Peyer's patch (tissue), 4 donors: ENCODE measurements around the gene HSD17B14. TPM values are rescaled to one million over a fixed set of nuclear protein-coding genes. Genes with fewer than 3 reads are reported as not detected.
A peak's percentile ranks its signal among the peaks of the same experiment; 100 is the strongest.
"Not testable (repeated sequence)": the region's sequence is repeated elsewhere in the genome, so short reads cannot be mapped to it uniquely, and the experiment has no call there.

Experiments used
- DNase-seq, 3 donors: peaks; one replicate each; pipeline ENCODE4 v3.0.0-alpha.2; 2017 to 2019
- H3K27ac ChIP-seq, 4 donors: fragments of 200-600 bp; sonication (generic); one replicate each; pipeline ENCODE4 v1.5.1; 2016 to 2019
- H3K27me3 ChIP-seq, 2 donors: fragments of 200-600 bp; sonication (generic); one replicate each; pipeline ENCODE4 v1.5.1; 2019
- H3K36me3 ChIP-seq, 3 donors: fragments of 200-600 bp; sonication (generic); one replicate each; pipeline ENCODE4 v1.5.1; 2016 to 2019
- H3K4me1 ChIP-seq, 4 donors: fragments of 200-600 bp; sonication (generic); one replicate each; pipeline ENCODE4 v1.5.1; 2016 to 2019
- H3K4me3 ChIP-seq, 4 donors: fragments of 200-600 bp; sonication (generic); 1 replicate in 3 of 4; 2 replicates in 1 of 4; pipeline ENCODE4 v1.5.1; 2016 to 2019; ENCODE audit warnings: mild to moderate bottlenecking in 1 of 4
- H3K9me3 ChIP-seq, 4 donors: fragments of 200-600 bp; sonication (generic); one replicate each; pipeline ENCODE4 v1.5.1; 2016 to 2019; ENCODE audit warnings: mild to moderate bottlenecking in 1 of 4
- POLR2A ChIP-seq, 2 donors: fragments of 450-650 bp; IDR thresholded peaks; one replicate each; pipeline ENCODE4 v1.5.1; 2017; ENCODE audit warnings: antibody characterized with exemption in 2 of 2, mild to moderate bottlenecking in 2 of 2, moderate library complexity in 2 of 2
- total RNA-seq, 4 donors: library from RNA; depleted of rRNA; stranded (reverse); fragments of >200 nt; gene quantifications; one replicate each; pipeline ENCODE4 v1.1.0, GENCODE V29; 2016
- TF ChIP-seq, protein P1 (sequence below), 6 experiments: fragments of 450-650 bp in 4 of 6; fragments of 200-600 bp in 2 of 6; sonication (generic) in 1 of 6; IDR thresholded peaks; one replicate each; pipeline ENCODE4 v1.5.1; 2017 to 2019; ENCODE audit warnings: antibody characterized with exemption in 6 of 6, mild to moderate bottlenecking in 3 of 6, moderate library complexity in 1 of 6

Gene HSD17B14
- total RNA-seq, 4 donors from 2014 or later, result 2.0 to 8.8 (median 2.8) TPM; not detected in 1

DNA sequence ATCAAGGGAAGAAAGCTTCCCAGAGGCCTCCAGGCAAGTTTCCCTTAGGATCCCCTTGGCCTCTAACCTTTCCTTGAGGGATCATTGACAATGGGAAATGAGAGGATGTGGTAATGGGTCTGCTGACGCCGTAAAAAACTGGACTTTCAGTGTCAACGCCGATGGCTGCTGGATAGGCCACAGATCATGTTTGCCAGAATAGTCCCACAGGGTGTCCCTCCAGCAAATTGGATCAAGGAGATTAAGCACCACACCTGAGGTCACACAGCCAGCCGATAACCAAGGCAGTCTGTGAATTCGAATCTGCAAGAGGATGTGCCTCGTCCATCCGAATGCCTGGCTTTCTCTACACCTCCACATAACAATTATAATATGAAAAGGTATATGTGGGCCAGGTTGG is 43.0 kb downstream of the HSD17B14 start:
- Histone ChIP-seq H3K4me3 (no peak overlapping the region), H3K36me3 (no peaks in the 10 kb centered on the region), H3K9me3 (no peaks in the 10 kb centered on the region), H3K27ac (no peak overlapping the region), H3K27me3 (no peaks in the 10 kb centered on the region), H3K4me1 (peaks cover 0 to 14% (median 2%) of the 10 kb centered on the region in 4 donors)
- no peak for DNase-seq
- TF ChIP-seq POLR2A (IDR thresholded peaks at IDR 0.05), result no peak
- TF ChIP-seq, protein P1, sequence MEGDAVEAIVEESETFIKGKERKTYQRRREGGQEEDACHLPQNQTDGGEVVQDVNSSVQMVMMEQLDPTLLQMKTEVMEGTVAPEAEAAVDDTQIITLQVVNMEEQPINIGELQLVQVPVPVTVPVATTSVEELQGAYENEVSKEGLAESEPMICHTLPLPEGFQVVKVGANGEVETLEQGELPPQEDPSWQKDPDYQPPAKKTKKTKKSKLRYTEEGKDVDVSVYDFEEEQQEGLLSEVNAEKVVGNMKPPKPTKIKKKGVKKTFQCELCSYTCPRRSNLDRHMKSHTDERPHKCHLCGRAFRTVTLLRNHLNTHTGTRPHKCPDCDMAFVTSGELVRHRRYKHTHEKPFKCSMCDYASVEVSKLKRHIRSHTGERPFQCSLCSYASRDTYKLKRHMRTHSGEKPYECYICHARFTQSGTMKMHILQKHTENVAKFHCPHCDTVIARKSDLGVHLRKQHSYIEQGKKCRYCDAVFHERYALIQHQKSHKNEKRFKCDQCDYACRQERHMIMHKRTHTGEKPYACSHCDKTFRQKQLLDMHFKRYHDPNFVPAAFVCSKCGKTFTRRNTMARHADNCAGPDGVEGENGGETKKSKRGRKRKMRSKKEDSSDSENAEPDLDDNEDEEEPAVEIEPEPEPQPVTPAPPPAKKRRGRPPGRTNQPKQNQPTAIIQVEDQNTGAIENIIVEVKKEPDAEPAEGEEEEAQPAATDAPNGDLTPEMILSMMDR (IDR thresholded peaks at IDR 0.05), result no peak

DNA sequence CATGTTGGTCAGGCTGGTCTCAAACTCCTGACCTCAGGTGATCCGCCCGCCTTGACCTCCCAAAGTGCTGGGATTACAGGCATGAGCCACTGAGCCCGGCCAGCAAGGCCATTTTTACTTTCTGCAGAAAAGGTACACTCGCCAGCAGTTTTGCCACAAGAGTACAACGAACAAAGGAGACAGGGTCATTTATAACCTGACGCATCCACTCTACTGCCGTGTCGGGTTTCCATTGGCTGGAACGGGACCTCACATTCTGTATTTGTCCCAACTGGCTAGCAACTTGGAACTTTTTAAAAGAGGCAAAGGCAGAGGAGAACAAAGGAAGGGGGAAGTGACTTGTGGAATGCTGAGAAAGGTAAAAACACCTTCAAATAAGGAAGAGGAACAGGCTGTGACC is 49.0 kb downstream of the HSD17B14 start:
- H3K27me3 ChIP-seq, H3K27ac ChIP-seq, H3K9me3 ChIP-seq, H3K36me3 ChIP-seq, DNase-seq, H3K4me3 ChIP-seq: not testable (repeated sequence)
- H3K4me1 ChIP-seq, result peaks cover 0 to 12% (median 0%) of the 10 kb centered on the region in 4 donors

DNA sequence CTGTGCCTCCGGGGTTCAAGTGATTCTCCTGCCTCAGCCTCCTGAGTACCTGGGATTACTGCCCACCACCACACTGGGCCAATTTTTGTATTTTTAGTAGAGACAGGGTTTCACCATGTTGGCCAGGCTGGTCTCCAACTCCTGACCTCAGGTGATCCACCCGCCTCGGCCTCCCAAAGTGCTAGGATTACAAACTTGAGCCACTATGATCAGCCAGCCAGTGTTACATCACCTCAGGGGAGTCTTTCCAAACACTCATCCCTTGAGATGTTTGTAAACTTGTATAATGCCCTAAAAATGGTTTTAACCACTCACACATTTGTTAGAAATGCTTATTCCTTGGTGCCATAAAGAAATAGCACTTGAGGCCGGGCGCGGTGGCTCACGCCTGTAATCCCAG is 49.9 kb downstream of the HSD17B14 start:
- not testable (repeated sequence) for H3K27me3 ChIP-seq, H3K4me3 ChIP-seq, H3K27ac ChIP-seq, DNase-seq, H3K9me3 ChIP-seq, H3K36me3 ChIP-seq
- H3K4me1 ChIP-seq, result peaks cover 0 to 18% (median 0%) of the 10 kb centered on the region in 4 donors

DNA sequence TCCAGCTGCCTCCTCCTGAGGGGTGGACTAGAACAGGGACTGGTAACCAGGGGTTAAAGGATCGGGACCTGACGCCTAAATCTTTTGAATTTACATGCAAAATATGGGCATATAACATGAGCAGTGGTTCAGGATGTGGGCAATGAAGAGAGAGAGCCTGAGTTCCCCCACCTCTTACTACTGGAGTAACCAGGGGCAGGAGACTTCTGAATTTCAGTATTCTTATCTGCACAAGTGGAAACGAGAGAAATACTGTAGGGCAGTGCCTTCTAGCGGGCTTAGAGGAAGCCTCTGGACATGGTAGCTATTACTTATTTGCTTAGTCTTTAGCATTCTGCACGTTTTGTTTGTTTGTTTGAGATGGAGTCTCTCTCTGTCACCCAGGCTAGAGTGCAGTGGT is 51.8 kb downstream of the HSD17B14 start:
- Histone ChIP-seq H3K27me3 (no peaks in the 10 kb centered on the region), H3K27ac (no peak overlapping the region), H3K9me3 (no peaks in the 10 kb centered on the region), H3K4me1 (peaks cover 0 to 31% (median 0%) of the 10 kb centered on the region in 4 donors), H3K4me3 (no peak overlapping the region), H3K36me3 (no peaks in the 10 kb centered on the region)
- TF ChIP-seq, protein P1 (IDR thresholded peaks at IDR 0.05), result peak in 2 of 6 experiments; percentile 13 to 19
- no peak for TF ChIP-seq POLR2A (IDR thresholded peaks at IDR 0.05)
- no peak for DNase-seq

DNA sequence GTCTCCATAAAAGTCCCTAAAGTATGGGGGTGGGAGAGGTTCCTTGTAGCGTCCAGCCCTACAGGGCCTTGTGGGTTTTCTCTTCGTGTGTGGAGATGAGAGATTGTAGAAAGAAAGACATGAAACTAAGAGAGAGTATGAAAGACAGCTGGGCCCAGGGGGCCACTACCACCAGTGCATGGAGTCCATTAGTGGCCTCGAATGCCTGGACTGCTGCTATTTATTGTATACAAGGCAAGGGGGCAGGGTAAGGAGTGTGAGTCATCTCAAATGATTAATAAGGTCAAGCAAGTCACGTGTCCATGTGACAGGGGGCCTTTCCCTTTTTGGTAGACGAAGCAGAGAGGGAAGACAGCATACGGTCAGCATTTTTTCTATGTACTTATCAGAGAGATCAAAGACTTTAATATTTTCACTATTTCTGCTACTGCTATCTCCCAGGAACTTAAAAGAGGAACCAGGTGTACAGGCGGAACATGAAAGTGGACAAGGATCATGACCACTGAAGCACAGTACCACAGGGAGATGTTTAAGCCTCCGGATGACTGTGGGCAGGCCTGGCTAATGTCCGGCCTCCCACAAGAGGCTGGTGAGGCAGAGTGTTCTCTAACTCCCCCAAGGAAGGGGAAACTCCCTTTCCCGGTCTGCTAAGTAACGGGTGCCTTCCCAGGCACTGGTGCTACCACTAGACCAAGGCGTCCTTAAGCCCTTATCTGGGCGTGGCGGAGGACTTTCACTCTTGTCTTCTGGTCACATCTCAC is 55.5 kb downstream of the HSD17B14 start:
- Histone ChIP-seq H3K36me3 (no peaks in the 10 kb centered on the region), H3K27ac (peak overlapping the region in 2 of 4 donors; percentile 50 to 72), H3K9me3 (no peaks in the 10 kb centered on the region), H3K27me3 (no peaks in the 10 kb centered on the region), H3K4me3 (no peak overlapping the region), H3K4me1 (peaks cover 0 to 31% (median 0%) of the 10 kb centered on the region in 4 donors)
- peak in 2 of 3 donors; percentile 67 to 84 for DNase-seq
- TF ChIP-seq POLR2A (IDR thresholded peaks at IDR 0.05), result no peak
- TF ChIP-seq, protein P1 (IDR thresholded peaks at IDR 0.05), result no peak

DNA sequence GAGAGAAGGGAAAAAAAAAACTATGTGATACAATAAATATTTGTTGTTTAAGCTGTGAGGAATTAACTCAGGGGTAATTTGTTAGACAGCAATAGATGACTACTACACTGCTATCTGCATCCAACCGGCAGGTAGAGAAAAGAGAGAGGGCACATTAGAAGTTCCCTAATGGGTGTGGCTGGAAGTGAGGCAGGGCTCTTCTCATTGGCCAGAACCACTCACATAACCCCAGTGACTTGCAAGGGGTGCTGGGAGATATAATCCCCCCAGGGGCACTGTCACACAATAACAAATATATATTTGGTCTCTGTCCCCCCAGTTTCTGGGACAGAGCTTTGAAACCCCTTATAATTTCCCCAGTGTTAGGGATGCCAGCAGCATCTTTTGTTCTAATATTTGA is 56.7 kb downstream of the HSD17B14 start:
- no peaks in the 10 kb centered on the region for H3K27me3 ChIP-seq
- H3K27ac ChIP-seq, result no peak overlapping the region
- H3K36me3 ChIP-seq, result no peaks in the 10 kb centered on the region
- TF ChIP-seq, protein P1 (IDR thresholded peaks at IDR 0.05), result no peak
- no peak for TF ChIP-seq POLR2A (IDR thresholded peaks at IDR 0.05)
- H3K4me1 ChIP-seq, result peaks cover 0 to 31% (median 0%) of the 10 kb centered on the region in 4 donors
- H3K4me3 ChIP-seq, result no peak overlapping the region
- no peaks in the 10 kb centered on the region for H3K9me3 ChIP-seq
- no peak for DNase-seq
